ENCODE data around the gene SAP25.

GRCh38 chr7:100603726-100604027, 30.0 kb upstream of the SAP25 start:
- TF ChIP-seq SUZ12 (IDR thresholded peaks at IDR 0.05) (no peak), ELF4 (IDR thresholded peaks at IDR 0.05) (no peak), FOXK2 (IDR thresholded peaks at IDR 0.05) (no peak), SP1 (IDR thresholded peaks at IDR 0.05) (no peak), BHLHE40 (IDR thresholded peaks at IDR 0.05; ENCODE audit: borderline replicate concordance) (no peak), ARNT (IDR thresholded peaks at IDR 0.05) (no peak), FOXM1 (IDR thresholded peaks at IDR 0.05; ENCODE audit: borderline replicate concordance) (no peak), NFRKB (IDR thresholded peaks at IDR 0.05) (no peak), HDGF (IDR thresholded peaks at IDR 0.05; ENCODE audit: borderline replicate concordance) (no peak), TARDBP (IDR thresholded peaks at IDR 0.05) (no peak), FOXA1 (IDR thresholded peaks at IDR 0.05) (no peak)

Measured in HEK293T (cell line).